Esophagus squamous epithelium (tissue), 4 donors: ENCODE measurements around the gene SCN11A.

Experiments
- POLR2A ChIP-seq, 4 donors: fragments of 450-650 bp; IDR thresholded peaks; one replicate each; pipeline ENCODE4 v1.6.1; 2017; ENCODE audit warnings: antibody characterized with exemption in 4 of 4, mild to moderate bottlenecking in 4 of 4, moderate library complexity in 3 of 4
- TF ChIP-seq, protein P1 (sequence below), 6 experiments: fragments of 450-650 bp in 4 of 6; fragments of 200-600 bp in 2 of 6; sonication (generic) in 2 of 6; IDR thresholded peaks; one replicate each; pipeline ENCODE4 v1.5.1; 2016 to 2019; ENCODE audit warnings: antibody characterized with exemption in 6 of 6, mild to moderate bottlenecking in 4 of 6, moderate library complexity in 4 of 6

- TF ChIP-seq POLR2A (IDR thresholded peaks at IDR 0.05) = no peak
- TF ChIP-seq, protein P1, sequence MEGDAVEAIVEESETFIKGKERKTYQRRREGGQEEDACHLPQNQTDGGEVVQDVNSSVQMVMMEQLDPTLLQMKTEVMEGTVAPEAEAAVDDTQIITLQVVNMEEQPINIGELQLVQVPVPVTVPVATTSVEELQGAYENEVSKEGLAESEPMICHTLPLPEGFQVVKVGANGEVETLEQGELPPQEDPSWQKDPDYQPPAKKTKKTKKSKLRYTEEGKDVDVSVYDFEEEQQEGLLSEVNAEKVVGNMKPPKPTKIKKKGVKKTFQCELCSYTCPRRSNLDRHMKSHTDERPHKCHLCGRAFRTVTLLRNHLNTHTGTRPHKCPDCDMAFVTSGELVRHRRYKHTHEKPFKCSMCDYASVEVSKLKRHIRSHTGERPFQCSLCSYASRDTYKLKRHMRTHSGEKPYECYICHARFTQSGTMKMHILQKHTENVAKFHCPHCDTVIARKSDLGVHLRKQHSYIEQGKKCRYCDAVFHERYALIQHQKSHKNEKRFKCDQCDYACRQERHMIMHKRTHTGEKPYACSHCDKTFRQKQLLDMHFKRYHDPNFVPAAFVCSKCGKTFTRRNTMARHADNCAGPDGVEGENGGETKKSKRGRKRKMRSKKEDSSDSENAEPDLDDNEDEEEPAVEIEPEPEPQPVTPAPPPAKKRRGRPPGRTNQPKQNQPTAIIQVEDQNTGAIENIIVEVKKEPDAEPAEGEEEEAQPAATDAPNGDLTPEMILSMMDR (IDR thresholded peaks at IDR 0.05) = no peak
Measured at GRCh38 chr3:39029556-39029955, 22.2 kb downstream of the SCN11A start.
